Measurements from ENCODE around the gene ZBTB7C. TPM values are rescaled to one million over a fixed set of nuclear protein-coding genes. Genes with fewer than 3 reads are reported as not detected.
A peak's percentile ranks its signal among the peaks of the same experiment; 100 is the strongest.

ZBTB7C gene
- total RNA-seq, 2 donors from 2014 or later: 1.3 to 2.3 TPM

DNA sequence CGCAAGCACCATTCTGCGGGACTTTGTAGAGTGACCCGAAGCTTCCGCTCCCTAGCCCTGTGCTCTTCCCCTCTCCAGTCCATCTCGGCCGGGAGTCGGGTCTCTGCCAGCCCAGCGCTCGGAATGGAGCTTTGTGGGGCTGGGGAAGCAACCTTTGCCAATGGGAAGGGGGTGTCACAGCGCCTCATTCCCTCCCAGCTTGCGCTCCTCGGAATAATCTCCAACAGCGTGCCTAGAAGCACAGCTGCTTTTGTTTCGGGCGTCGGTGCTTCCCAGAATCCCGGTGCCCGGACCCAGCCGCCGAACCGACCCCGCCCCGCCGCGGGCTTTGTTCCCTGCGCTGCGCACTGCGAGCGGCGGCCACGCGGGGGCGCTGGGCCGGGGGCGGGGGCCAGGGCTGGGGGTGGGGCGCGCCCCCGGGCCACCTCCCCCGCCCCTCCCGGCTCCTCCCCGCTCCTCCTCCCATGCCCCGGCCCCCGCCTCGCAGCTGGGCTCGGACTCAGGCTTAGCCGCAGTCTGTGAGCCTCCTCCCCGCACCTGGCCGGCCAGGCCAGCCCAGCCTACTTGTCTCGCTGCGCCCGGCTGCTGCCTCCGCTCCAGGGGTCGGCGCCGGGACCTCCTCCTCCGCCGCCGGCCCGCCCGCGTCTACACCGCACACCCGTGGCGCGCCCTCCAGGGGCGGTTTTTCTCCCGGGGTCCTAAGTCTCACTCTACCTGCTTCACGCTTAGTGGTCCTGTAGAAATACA is 401.1 kb downstream of the ZBTB7C start:
- ATAC-seq: peak; percentile 91
- no peaks in the 10 kb centered on the region for H3K36me3 ChIP-seq (replicated peaks in 1 of 2; ENCODE audit: insufficient read depth in 1 of 2, low read depth in 2 of 2)
- peak; percentile 75 to 89 (median 84) for DNase-seq
- intact Hi-C loops (cut with DNase I): no loop called here
- TF ChIP-seq POLR2A (IDR thresholded peaks at IDR 0.05): peak; percentile 28 to 45 (median 45)
- TF ChIP-seq, protein P1, sequence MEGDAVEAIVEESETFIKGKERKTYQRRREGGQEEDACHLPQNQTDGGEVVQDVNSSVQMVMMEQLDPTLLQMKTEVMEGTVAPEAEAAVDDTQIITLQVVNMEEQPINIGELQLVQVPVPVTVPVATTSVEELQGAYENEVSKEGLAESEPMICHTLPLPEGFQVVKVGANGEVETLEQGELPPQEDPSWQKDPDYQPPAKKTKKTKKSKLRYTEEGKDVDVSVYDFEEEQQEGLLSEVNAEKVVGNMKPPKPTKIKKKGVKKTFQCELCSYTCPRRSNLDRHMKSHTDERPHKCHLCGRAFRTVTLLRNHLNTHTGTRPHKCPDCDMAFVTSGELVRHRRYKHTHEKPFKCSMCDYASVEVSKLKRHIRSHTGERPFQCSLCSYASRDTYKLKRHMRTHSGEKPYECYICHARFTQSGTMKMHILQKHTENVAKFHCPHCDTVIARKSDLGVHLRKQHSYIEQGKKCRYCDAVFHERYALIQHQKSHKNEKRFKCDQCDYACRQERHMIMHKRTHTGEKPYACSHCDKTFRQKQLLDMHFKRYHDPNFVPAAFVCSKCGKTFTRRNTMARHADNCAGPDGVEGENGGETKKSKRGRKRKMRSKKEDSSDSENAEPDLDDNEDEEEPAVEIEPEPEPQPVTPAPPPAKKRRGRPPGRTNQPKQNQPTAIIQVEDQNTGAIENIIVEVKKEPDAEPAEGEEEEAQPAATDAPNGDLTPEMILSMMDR (IDR thresholded peaks at IDR 0.05): peak; percentile 29 to 95 (median 56)
- no peaks in the 10 kb centered on the region for H3K9me3 ChIP-seq
- H3K4me3 ChIP-seq: no peak overlapping the region
- 2 to 8% methylated on average over 16 to 52 of the region's 68 CpGs for WGBS, 2 donors
- peak overlapping the region in 3 of 4 donors; percentile 52 to 59 (median 58) for H3K27ac ChIP-seq
- no peaks in the 10 kb centered on the region for H3K27me3 ChIP-seq
- peaks cover 24% of the 10 kb centered on the region for H3K4me1 ChIP-seq

DNA sequence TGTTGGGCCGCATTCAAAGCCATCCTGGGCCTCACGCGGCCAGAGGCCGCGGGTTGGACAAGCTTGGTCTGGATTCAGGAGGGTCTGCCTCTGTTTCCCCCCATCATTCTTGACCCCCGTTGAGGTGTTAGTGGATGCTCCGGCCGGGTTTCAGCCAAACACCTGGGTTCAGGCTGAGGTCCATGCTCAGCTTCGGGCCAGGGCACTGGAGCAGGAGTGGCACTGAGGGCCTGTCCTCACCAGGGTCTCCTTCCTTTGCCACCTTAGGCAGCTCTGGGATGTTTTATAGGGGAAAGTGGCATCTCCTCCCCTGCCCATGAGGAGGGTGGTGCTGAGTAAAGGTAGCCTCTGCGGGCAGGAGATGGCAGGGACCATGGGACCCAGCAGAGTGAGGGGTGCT is 401.8 kb downstream of the ZBTB7C start:
- no peak for ATAC-seq
- no peaks in the 10 kb centered on the region for H3K36me3 ChIP-seq (replicated peaks in 1 of 2; ENCODE audit: insufficient read depth in 1 of 2, low read depth in 2 of 2)
- no peak for DNase-seq
- TF ChIP-seq, protein P1 (IDR thresholded peaks at IDR 0.05): no peak
- no peak for TF ChIP-seq POLR2A (IDR thresholded peaks at IDR 0.05)
- peak overlapping the region in 1 of 4 donors; percentile 52 for H3K27ac ChIP-seq
- no peaks in the 10 kb centered on the region for H3K27me3 ChIP-seq
- no peak overlapping the region for H3K4me3 ChIP-seq
- 88 to 100% methylated on average over 6 to 10 of the region's 10 CpGs for WGBS, 2 donors
- H3K9me3 ChIP-seq: no peaks in the 10 kb centered on the region
- intact Hi-C loops (cut with DNase I): no loop called here
- peaks cover 28% of the 10 kb centered on the region for H3K4me1 ChIP-seq

DNA sequence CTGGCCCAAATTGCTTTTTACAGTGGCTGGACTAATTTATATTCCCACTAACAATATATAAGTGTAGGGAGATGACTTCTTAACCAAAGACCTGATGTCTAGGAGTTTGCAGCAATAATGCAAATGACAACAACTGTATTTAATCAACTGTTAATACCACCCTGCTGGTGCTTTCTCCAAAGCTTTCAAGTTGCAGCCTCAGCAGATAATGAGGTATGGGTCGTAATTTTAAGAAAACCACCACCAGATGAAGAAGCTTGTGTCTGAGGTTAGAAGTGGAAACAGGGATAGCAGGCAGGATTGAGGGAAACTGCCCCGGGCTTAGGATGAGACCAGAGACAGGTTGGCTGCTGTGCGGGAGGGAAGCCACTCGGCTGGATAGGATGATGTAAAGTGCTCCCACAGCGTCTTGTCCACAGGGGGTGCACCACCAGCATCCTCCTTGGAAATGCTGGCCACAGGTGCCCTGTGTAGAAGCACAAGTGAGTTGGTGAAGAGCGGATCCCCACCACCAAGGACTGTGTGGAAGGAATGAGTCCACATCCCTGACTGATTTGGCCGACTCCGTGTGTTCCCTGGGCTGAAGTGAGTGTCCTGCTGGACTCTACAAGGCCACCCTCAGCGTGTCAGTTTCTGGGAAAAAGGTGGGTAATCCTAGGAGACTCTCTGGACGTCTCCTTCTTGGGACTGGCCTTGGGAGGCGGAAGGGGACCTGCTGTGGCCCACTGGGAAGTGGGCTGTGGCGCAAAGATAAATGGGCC is 402.6 kb downstream of the ZBTB7C start:
- WGBS, 2 donors: 94 to 96% methylated on average over 12 of the region's 12 CpGs
- Histone ChIP-seq H3K27ac (no peak overlapping the region), H3K4me1 (peaks cover 28% of the 10 kb centered on the region), H3K27me3 (no peaks in the 10 kb centered on the region), H3K9me3 (no peaks in the 10 kb centered on the region), H3K4me3 (no peak overlapping the region), H3K36me3 (replicated peaks in 1 of 2; ENCODE audit: insufficient read depth in 1 of 2, low read depth in 2 of 2) (no peaks in the 10 kb centered on the region)
- ATAC-seq (no peak), DNase-seq (no peak)
- TF ChIP-seq POLR2A (IDR thresholded peaks at IDR 0.05): no peak
- TF ChIP-seq, protein P1 (IDR thresholded peaks at IDR 0.05): no peak
- intact Hi-C loops (cut with DNase I): no loop called here

DNA sequence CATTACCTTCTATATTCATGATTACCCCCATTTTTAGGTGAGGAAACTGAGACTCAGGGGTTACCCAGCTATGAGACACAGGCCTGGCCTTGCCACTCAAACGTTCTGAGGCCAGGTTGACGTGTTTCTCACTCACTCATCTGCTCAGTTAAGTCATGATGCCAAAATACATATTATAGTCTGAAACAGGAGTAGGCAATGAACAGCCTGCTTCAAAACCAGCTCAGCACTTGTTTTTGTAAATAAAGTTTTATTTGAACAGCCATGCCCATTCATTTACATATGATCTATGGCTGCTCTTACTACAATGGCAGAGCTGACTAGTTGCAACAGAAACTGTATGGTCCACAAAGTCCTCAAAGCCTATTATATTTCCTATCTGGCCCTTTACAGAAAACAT is 404.6 kb downstream of the ZBTB7C start:
- no peak for DNase-seq
- WGBS, 2 donors: 58 to 67% methylated on average over 2 of the region's 2 CpGs
- Histone ChIP-seq H3K4me3 (no peak overlapping the region), H3K27ac (peak overlapping the region; percentile 66 to 82 (median 78)), H3K36me3 (replicated peaks in 1 of 2; ENCODE audit: insufficient read depth in 1 of 2, low read depth in 2 of 2) (no peaks in the 10 kb centered on the region), H3K9me3 (no peaks in the 10 kb centered on the region), H3K4me1 (peaks cover 28% of the 10 kb centered on the region), H3K27me3 (no peaks in the 10 kb centered on the region)
- TF ChIP-seq, protein P1 (IDR thresholded peaks at IDR 0.05): no peak
- no peak for TF ChIP-seq POLR2A (IDR thresholded peaks at IDR 0.05)
- intact Hi-C loops (cut with DNase I): no loop called here
- ATAC-seq: no peak

All from body of pancreas (tissue), 4 donors.